ENCODE measurements around the gene TYW1B. TPM values are rescaled to one million over a fixed set of nuclear protein-coding genes. Genes with fewer than 3 reads are reported as not detected.

The TYW1B gene
- total RNA-seq, 4 donors from 2014 or later: 1.8 to 7.0 (median 5.4) TPM

- TF ChIP-seq, protein P1, sequence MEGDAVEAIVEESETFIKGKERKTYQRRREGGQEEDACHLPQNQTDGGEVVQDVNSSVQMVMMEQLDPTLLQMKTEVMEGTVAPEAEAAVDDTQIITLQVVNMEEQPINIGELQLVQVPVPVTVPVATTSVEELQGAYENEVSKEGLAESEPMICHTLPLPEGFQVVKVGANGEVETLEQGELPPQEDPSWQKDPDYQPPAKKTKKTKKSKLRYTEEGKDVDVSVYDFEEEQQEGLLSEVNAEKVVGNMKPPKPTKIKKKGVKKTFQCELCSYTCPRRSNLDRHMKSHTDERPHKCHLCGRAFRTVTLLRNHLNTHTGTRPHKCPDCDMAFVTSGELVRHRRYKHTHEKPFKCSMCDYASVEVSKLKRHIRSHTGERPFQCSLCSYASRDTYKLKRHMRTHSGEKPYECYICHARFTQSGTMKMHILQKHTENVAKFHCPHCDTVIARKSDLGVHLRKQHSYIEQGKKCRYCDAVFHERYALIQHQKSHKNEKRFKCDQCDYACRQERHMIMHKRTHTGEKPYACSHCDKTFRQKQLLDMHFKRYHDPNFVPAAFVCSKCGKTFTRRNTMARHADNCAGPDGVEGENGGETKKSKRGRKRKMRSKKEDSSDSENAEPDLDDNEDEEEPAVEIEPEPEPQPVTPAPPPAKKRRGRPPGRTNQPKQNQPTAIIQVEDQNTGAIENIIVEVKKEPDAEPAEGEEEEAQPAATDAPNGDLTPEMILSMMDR (IDR thresholded peaks at IDR 0.05; ENCODE audit: low read depth): no peak
These were observed 67.4 kb downstream of the TYW1B start for GRCh38 chr7:72760602-72761001.

DNA sequence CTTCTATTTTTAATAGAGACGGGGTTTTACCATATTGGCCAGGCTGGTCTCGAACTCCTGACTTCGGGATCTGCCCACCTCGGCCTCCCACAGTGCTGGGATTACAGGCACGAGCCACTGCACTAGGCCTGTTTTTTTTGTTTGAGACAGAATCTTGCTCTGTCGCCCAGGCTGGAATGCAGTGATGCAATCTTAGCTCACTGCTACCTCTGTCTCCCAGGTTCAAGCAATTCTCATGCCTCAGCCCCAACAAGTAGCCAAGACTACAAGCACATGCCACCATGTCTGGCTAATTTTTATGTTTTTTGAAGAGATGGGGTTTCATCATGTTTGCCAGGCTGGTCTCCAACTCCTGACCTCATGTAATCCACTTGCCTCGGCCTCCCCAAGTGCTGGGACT, 73.7 kb downstream of the TYW1B start:
- TF ChIP-seq, protein P1 (IDR thresholded peaks at IDR 0.05; ENCODE audit: low read depth): no peak

GRCh38 chr7:72753781-72754180, 74.2 kb downstream of the TYW1B start:
- TF ChIP-seq, protein P1 (IDR thresholded peaks at IDR 0.05; ENCODE audit: low read depth): no peak

GRCh38 chr7:72751978-72752377, 76.0 kb downstream of the TYW1B start:
- TF ChIP-seq, protein P1 (IDR thresholded peaks at IDR 0.05; ENCODE audit: low read depth): no peak

DNA sequence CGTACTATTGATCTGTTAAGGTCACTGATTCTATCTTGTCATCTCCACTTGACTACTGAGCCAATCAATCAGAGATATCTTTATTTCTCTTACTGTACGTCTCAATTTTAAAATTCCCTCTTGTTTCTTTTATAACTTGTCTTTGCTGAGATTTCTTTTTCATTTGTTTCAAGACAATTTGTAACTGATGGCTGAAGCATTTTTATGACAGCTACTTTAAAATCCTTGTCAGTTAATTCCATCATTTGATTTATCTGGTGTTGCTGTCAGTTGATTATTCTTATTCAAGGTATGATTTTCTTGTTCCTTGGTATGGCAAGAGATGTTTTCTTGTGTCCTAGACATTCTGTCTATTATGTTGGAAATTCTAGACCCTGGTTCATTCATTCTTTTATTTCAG, 76.6 kb downstream of the TYW1B start:
- TF ChIP-seq, protein P1 (IDR thresholded peaks at IDR 0.05; ENCODE audit: low read depth): no peak

DNA sequence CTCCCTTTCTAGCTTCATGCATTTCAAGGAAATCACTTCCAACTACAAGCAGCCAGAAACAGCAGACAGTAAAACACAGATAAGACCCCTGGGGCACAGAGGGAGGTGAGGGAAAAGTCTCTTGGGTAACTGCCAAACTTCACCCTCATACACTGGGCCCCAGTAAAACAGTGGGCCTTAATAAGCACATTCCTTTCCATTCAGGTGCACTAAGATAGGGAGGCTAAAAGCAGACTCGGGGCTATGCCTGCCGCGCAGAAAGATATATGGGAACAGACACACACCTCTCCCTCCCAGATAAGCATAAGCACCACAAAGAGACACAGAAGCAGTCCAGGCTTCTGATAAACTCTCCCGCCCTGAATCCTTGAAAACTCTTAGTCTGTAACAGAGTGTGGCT, 117.0 kb downstream of the TYW1B start:
- TF ChIP-seq, protein P1 (IDR thresholded peaks at IDR 0.05; ENCODE audit: low read depth): no peak

DNA sequence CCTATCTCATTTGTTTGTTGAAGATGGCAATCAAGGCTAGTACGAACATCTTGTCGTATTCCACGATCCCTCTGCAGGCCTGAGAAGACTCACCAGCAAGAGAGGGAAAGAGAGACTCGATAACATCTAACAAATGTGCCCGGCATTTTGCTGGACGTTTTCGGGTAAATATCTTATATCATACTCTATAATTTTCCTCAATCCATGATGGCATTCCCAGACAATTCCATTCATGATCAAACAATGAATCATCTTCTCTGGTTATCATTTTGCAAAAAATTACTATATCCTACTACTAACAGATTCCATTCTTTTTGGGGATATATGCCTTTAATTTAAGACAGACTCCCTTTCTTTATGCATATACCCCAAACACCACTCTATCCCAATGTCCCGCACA, 118.1 kb downstream of the TYW1B start:
- TF ChIP-seq, protein P1 (IDR thresholded peaks at IDR 0.05; ENCODE audit: low read depth): no peak
